Activated CD4-positive, alpha-beta T cell treated with anti-CD3 and anti-CD28 coated beads, Interleukin-2, amount 50 U/mL, for 4 hours (primary cell): ENCODE data around the gene LRP1B.

Experiments
- DNase-seq, 2 experiments: peaks; one replicate each; pipeline ENCODE4 v3.0.0-alpha.2; 2020

Gene LRP1B

GRCh38 chr2:142037744-142038143, 93.1 kb downstream of the LRP1B start:
- no peak for DNase-seq

- no peak for DNase-seq
These were observed 93.8 kb downstream of the LRP1B start for GRCh38 chr2:142037066-142037465.

- no peak for DNase-seq
These were observed 97.4 kb downstream of the LRP1B start for GRCh38 chr2:142033393-142033792.

- DNase-seq: no peak
These were observed 99.2 kb downstream of the LRP1B start for GRCh38 chr2:142031656-142032055.

GRCh38 chr2:142030735-142031134, 100.1 kb downstream of the LRP1B start:
- no peak for DNase-seq

GRCh38 chr2:142029974-142030373, 100.8 kb downstream of the LRP1B start:
- DNase-seq: no peak

- no peak for DNase-seq
These were observed 105.4 kb downstream of the LRP1B start for GRCh38 chr2:142025394-142025793.

- no peak for DNase-seq
These were observed 110.4 kb downstream of the LRP1B start for GRCh38 chr2:142020368-142020767.

- no peak for DNase-seq
These were observed 116.3 kb downstream of the LRP1B start for GRCh38 chr2:142014536-142014935.

- no peak for DNase-seq
These were observed 118.0 kb downstream of the LRP1B start for GRCh38 chr2:142012797-142013196.

GRCh38 chr2:142010477-142011270, 120.1 kb downstream of the LRP1B start:
- no peak for DNase-seq

GRCh38 chr2:142008135-142008744, 122.6 kb downstream of the LRP1B start:
- no peak for DNase-seq

- DNase-seq: no peak
These were observed 136.8 kb downstream of the LRP1B start for GRCh38 chr2:141994066-141994465.

- no peak for DNase-seq
These were observed 138.1 kb downstream of the LRP1B start for GRCh38 chr2:141992695-141993094.

GRCh38 chr2:141968433-141968832, 162.4 kb downstream of the LRP1B start:
- DNase-seq: no peak

GRCh38 chr2:141967980-141968379, 162.8 kb downstream of the LRP1B start:
- no peak for DNase-seq

GRCh38 chr2:141967503-141967902, 163.3 kb downstream of the LRP1B start:
- DNase-seq: no peak

GRCh38 chr2:141959941-141960340, 170.9 kb downstream of the LRP1B start:
- no peak for DNase-seq

GRCh38 chr2:141959016-141959415, 171.8 kb downstream of the LRP1B start:
- no peak for DNase-seq

- DNase-seq: no peak
These were observed 172.9 kb downstream of the LRP1B start for GRCh38 chr2:141957827-141958450.

- DNase-seq: no peak
These were observed 173.5 kb downstream of the LRP1B start for GRCh38 chr2:141957321-141957720.

GRCh38 chr2:141947396-141948114, 183.3 kb downstream of the LRP1B start:
- DNase-seq: no peak

- DNase-seq: no peak
These were observed 184.8 kb downstream of the LRP1B start for GRCh38 chr2:141946016-141946415.
